ENCODE results near the gene TNF. TPM values are rescaled to one million over a fixed set of nuclear protein-coding genes. Genes with fewer than 3 reads are reported as not detected.

TNF gene
- total and polyA plus RNA-seq, 2 of the 13 experiments (the other 11 are each of a cell fraction or from before 2014, with no cell fraction given), result not detected

- TF ChIP-seq UBTF (CRISPR knock-in tag; IDR thresholded peaks at IDR 0.05), result no peak
- TF ChIP-seq NFE2L1 (CRISPR knock-in tag; IDR thresholded peaks at IDR 0.05; ENCODE audit: borderline replicate concordance), result no peak
- no peak for TF ChIP-seq DR1 (CRISPR knock-in tag; IDR thresholded peaks at IDR 0.05)
- peak in 1 of 2 experiments; percentile 27; a peak in 1 of 4 replicates for TF ChIP-seq POLR2A (IDR thresholded peaks at IDR 0.05; ENCODE audit: insufficient read depth in 1 of 2, low read depth in 2 of 2, low read length in 2 of 2)
- TF ChIP-seq POLR2G (IDR thresholded peaks at IDR 0.05; ENCODE audit: low read depth, low read length), result 0 out of 2 replicates have a peak, but pooled peaks have one; percentile 33
- no peak for TF ChIP-seq MAX (IDR thresholded peaks at IDR 0.05)
- 0 out of 2 replicates have a peak, but pooled peaks have one; percentile 4 for TF ChIP-seq STAG1 (CRISPR knock-in tag; IDR thresholded peaks at IDR 0.05)
- peak; percentile 49 for TF ChIP-seq FOXA3 (CRISPR knock-in tag; IDR thresholded peaks at IDR 0.05)
- TF ChIP-seq POLR2AphosphoS5 (IDR thresholded peaks at IDR 0.05; ENCODE audit: low read depth, low read length), result peak; percentile 45; the same call in 1 of the 2 replicates
- TF ChIP-seq KDM5B (CRISPR knock-in tag; IDR thresholded peaks at IDR 0.05; ENCODE audit: borderline replicate concordance), result 0 out of 2 replicates have a peak, but pooled peaks have one; percentile 28
- TF ChIP-seq HOXD1 (CRISPR knock-in tag; IDR thresholded peaks at IDR 0.05), result 0 out of 2 replicates have a peak, but pooled peaks have one; percentile 27
- TF ChIP-seq PAXIP1 (CRISPR knock-in tag; conservative IDR thresholded peaks at IDR 0.05), result peak; percentile 78
- TF ChIP-seq ESRRA (CRISPR knock-in tag; IDR thresholded peaks at IDR 0.05; ENCODE audit: low read depth), result 0 out of 2 replicates have a peak, but pooled peaks have one; percentile 59
- TF ChIP-seq ZFP36L1 (CRISPR knock-in tag; IDR thresholded peaks at IDR 0.05), result 0 out of 2 replicates have a peak, but pooled peaks have one; percentile 51
- no peak for TF ChIP-seq ZMAT5 (CRISPR knock-in tag; IDR thresholded peaks at IDR 0.05; ENCODE audit: borderline replicate concordance, low read depth)
- no peak for TF ChIP-seq ATF5 (CRISPR knock-in tag; IDR thresholded peaks at IDR 0.05; ENCODE audit: low read depth)
- no peak for TF ChIP-seq MXI1 (IDR thresholded peaks at IDR 0.05; ENCODE audit: borderline replicate concordance, low read depth, low read length)
- peak; percentile 65 for TF ChIP-seq ZNF605 (CRISPR knock-in tag; IDR thresholded peaks at IDR 0.05)
- TF ChIP-seq ZZZ3 (CRISPR knock-in tag; IDR thresholded peaks at IDR 0.05; ENCODE audit: borderline replicate concordance), result no peak
Observed at GRCh38 chr6:31614684-31615578, 39.6 kb downstream of the TNF start, which contains the start of gene AIF1 (continued).
